H9 (cell line): ENCODE data around the gene CRYGC. TPM values are rescaled to one million over a fixed set of nuclear protein-coding genes. Genes with fewer than 3 reads are reported as not detected.

ENCODE experiments used
- DNase-seq: peaks from one replicate; pipeline ENCODE4 v3.0.0-alpha.2; 2017
- H2AFZ ChIP-seq: one replicate; pipeline ENCODE4 v1.6.1; 2013; ENCODE audit warnings: mild to moderate bottlenecking, low read length, control low read depth, moderate library complexity
- H2AK5ac ChIP-seq: 2 replicates; pipeline ENCODE4 v1.6.1; 2013; ENCODE audit warnings: low read length, control low read depth, mixed read lengths; ENCODE audit not compliant: insufficient read length
- H2BK120ac ChIP-seq: one replicate; pipeline ENCODE4 v1.6.1; 2013; ENCODE audit warnings: low read depth, mild to moderate bottlenecking, low read length, control low read depth, inconsistent platforms; ENCODE audit not compliant: poor library complexity, severe bottlenecking
- H2BK12ac ChIP-seq: 2 replicates; pipeline ENCODE4 v1.6.1; 2013; ENCODE audit warnings: low read length, control low read depth, mixed read lengths, low read depth; ENCODE audit not compliant: insufficient read length
- H2BK15ac ChIP-seq: 2 replicates; pipeline ENCODE4 v1.6.1; 2013; ENCODE audit warnings: low read depth, low read length, control low read depth
- H2BK20ac ChIP-seq: one replicate; pipeline ENCODE4 v1.6.1; 2013; ENCODE audit warnings: low read depth, mild to moderate bottlenecking, low read length, control low read depth, inconsistent platforms; ENCODE audit not compliant: poor library complexity, severe bottlenecking
- H2BK5ac ChIP-seq: 2 replicates; pipeline ENCODE4 v1.6.1; 2013; ENCODE audit warnings: low read length, control low read depth, mixed read lengths; ENCODE audit not compliant: insufficient read length
- H3K14ac ChIP-seq: 2 replicates; pipeline ENCODE4 v1.6.1; 2013; ENCODE audit warnings: low read length, control low read depth; ENCODE audit not compliant: insufficient read depth
- H3K18ac ChIP-seq: 2 replicates; pipeline ENCODE4 v1.6.1; 2013; ENCODE audit warnings: low read depth, mild to moderate bottlenecking, mixed read lengths, low read length, control low read depth; ENCODE audit not compliant: insufficient read length
- H3K23ac ChIP-seq: 2 replicates; pipeline ENCODE4 v1.6.1; 2013; ENCODE audit warnings: low read length, control low read depth, mixed read lengths, low read depth; ENCODE audit not compliant: insufficient read length
- H3K23me2 ChIP-seq: 2 replicates; pipeline ENCODE4 v1.6.1; 2013; ENCODE audit warnings: low read depth, mild to moderate bottlenecking, mixed read lengths, low read length, control low read depth; ENCODE audit not compliant: insufficient read length, poor library complexity, severe bottlenecking
- H3K27ac ChIP-seq: 2 replicates; pipeline ENCODE4 v1.5.1; 2013; ENCODE audit warnings: low read length, control low read depth, mixed read lengths, low read depth; ENCODE audit not compliant: insufficient read length
- H3K27me3 ChIP-seq: 2 replicates; pipeline ENCODE4 v1.6.1; 2013; ENCODE audit warnings: low read length, control low read depth, inconsistent platforms; ENCODE audit not compliant: insufficient read depth
- H3K4ac ChIP-seq: 2 replicates; pipeline ENCODE4 v1.6.1; 2013; ENCODE audit warnings: low read depth, mild to moderate bottlenecking, control low read depth, inconsistent platforms, low read length, moderate library complexity
- H3K4me1 ChIP-seq: 2 replicates; pipeline ENCODE4 v1.6.1; 2013; ENCODE audit warnings: low read length, control low read depth, inconsistent platforms; ENCODE audit not compliant: insufficient read depth
- H3K4me2 ChIP-seq: 2 replicates; pipeline ENCODE4 v1.6.1; 2013; ENCODE audit warnings: low read length, control low read depth, mixed read lengths; ENCODE audit not compliant: insufficient read length, insufficient read depth
- H3K56ac ChIP-seq: 2 replicates; pipeline ENCODE4 v1.6.1; 2013; ENCODE audit warnings: low read depth, mild to moderate bottlenecking, mixed read lengths, low read length, control low read depth; ENCODE audit not compliant: insufficient read length
- H3K79me1 ChIP-seq: 2 replicates; pipeline ENCODE4 v1.6.1; 2013; ENCODE audit warnings: low read depth, mild to moderate bottlenecking, moderate library complexity, low read length, control low read depth, inconsistent platforms; ENCODE audit not compliant: insufficient read depth, poor library complexity, severe bottlenecking
- H3K79me2 ChIP-seq: 2 replicates; pipeline ENCODE4 v1.6.1; 2013; ENCODE audit warnings: low read length, control low read depth, inconsistent platforms; ENCODE audit not compliant: insufficient read depth
- H3K9ac ChIP-seq: 2 replicates; pipeline ENCODE4 v1.6.1; 2013; ENCODE audit warnings: low read length, control low read depth, mixed read lengths; ENCODE audit not compliant: insufficient read length; ENCODE audit errors: extremely low read depth
- H3K9me3 ChIP-seq: one replicate; pipeline ENCODE4 v1.6.1; 2013; ENCODE audit warnings: low read depth, low read length, inconsistent platforms; ENCODE audit not compliant: control insufficient read depth
- H3T11ph ChIP-seq: one replicate; pipeline ENCODE4 v1.6.1; 2013; ENCODE audit warnings: mild to moderate bottlenecking, low read length, control low read depth, inconsistent platforms
- H4K20me1 ChIP-seq: one replicate; pipeline ENCODE4 v1.6.1; 2013; ENCODE audit not compliant: control insufficient read depth, insufficient read length, insufficient read depth
- H4K5ac ChIP-seq: 2 replicates; pipeline ENCODE4 v1.6.1; 2013; ENCODE audit warnings: low read depth, mild to moderate bottlenecking, mixed read lengths, low read length, control low read depth; ENCODE audit not compliant: insufficient read length
- H4K8ac ChIP-seq: replicated peaks from 2 replicates; pipeline ENCODE4 v1.6.1; 2013; ENCODE audit warnings: low read length, control low read depth, mixed read lengths, low read depth; ENCODE audit not compliant: insufficient read length
- H4K91ac ChIP-seq: 2 replicates; pipeline ENCODE4 v1.6.1; 2013; ENCODE audit warnings: low read depth, mild to moderate bottlenecking, moderate library complexity, mixed read lengths, low read length, control low read depth; ENCODE audit not compliant: insufficient read length
- H3K27ac Mint-ChIP-seq, 3 experiments: 2 replicates in 2 of 3; 3 replicates in 1 of 3; pipeline ENCODE4 v1.8.0; 2020 to 2021; ENCODE audit warnings: mixed read lengths in 3 of 3, mild to moderate bottlenecking in 1 of 3, moderate library complexity in 1 of 3
- H3K27me3 Mint-ChIP-seq: 2 replicates; pipeline ENCODE4 v1.8.0; 2021; ENCODE audit warnings: low read depth, mild to moderate bottlenecking, moderate library complexity, mixed read lengths
- H3K36me3 Mint-ChIP-seq, 3 experiments: 2 replicates in 2 of 3; 3 replicates in 1 of 3; pipeline ENCODE4 v1.8.0; 2020 to 2021; ENCODE audit warnings: low read depth in 3 of 3, mixed read lengths in 3 of 3; ENCODE audit not compliant: insufficient read depth in 1 of 3
- H3K4me1 Mint-ChIP-seq, 2 experiments: 2 replicates each; pipeline ENCODE4 v1.8.0; 2020; ENCODE audit warnings: mixed read lengths in 2 of 2
- H3K4me3 Mint-ChIP-seq, 2 experiments: 2 replicates in 1 of 2; 3 replicates in 1 of 2; pipeline ENCODE4 v1.8.0; 2020 to 2021; ENCODE audit warnings: mild to moderate bottlenecking in 2 of 2, mixed read lengths in 2 of 2, moderate library complexity in 1 of 2
- H3K9me3 Mint-ChIP-seq, 2 experiments: 2 replicates in 1 of 2; 3 replicates in 1 of 2; pipeline ENCODE4 v1.8.0; 2020; ENCODE audit warnings: mild to moderate bottlenecking in 2 of 2, mixed read lengths in 2 of 2, moderate library complexity in 1 of 2
- total RNA-seq: library from RNA; stranded (reverse); gene quantifications from 2 replicates; pipeline ENCODE4 v1.2.1, GENCODE V29; 2021
- TF ChIP-seq, protein P1 (sequence below): fragments of 200-600 bp; sonication (generic); conservative IDR thresholded peaks from 3 replicates; pipeline ENCODE4 v1.8.0; 2021; ENCODE audit warnings: antibody characterized with exemption, mild to moderate bottlenecking

The CRYGC gene
- total RNA-seq, 1 experiment from 2014 or later, result not detected

DNA sequence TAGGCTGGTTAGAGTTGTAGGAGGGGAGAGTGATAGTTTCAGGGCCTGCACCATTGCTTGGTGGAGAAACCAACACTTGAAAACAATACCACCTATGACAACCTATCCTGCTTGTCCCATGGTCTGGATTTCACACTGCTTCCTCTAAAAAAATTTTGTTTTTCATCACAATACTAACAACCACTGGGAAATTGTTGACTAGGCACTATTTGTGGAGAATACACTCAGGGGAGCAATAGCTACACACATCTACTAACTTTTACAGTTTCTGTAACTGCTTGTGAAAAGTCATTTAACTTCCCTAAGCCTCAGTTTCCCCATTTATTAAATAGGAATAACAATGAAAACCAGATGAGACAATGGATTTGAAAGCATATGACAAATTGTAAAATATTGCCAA, 20.5 kb upstream of the CRYGC start:
- H3K9me3 ChIP-seq, result no peaks in the 10 kb centered on the region
- H3K56ac ChIP-seq, result no peak overlapping the region
- H3K36me3 Mint-ChIP-seq, result peaks cover 2 to 14% (median 2%) of the 10 kb centered on the region in 3 experiments; a peak in 4 of 7 replicates
- no peaks in the 10 kb centered on the region for H3K27me3 Mint-ChIP-seq
- no peak for DNase-seq
- no peak overlapping the region for H3K4me3 Mint-ChIP-seq
- no peaks in the 10 kb centered on the region for H3K79me2 ChIP-seq
- H3K79me1 ChIP-seq, result no peaks in the 10 kb centered on the region
- no peak overlapping the region for H3K27ac Mint-ChIP-seq
- H3K18ac ChIP-seq, result no peak overlapping the region
- H3K9me3 Mint-ChIP-seq, result peaks cover 11 to 18% of the 10 kb centered on the region in 2 experiments; a peak in 4 of 5 replicates
- H2BK5ac ChIP-seq, result no peak overlapping the region
- no peaks in the 10 kb centered on the region for H4K20me1 ChIP-seq
- TF ChIP-seq, protein P1, sequence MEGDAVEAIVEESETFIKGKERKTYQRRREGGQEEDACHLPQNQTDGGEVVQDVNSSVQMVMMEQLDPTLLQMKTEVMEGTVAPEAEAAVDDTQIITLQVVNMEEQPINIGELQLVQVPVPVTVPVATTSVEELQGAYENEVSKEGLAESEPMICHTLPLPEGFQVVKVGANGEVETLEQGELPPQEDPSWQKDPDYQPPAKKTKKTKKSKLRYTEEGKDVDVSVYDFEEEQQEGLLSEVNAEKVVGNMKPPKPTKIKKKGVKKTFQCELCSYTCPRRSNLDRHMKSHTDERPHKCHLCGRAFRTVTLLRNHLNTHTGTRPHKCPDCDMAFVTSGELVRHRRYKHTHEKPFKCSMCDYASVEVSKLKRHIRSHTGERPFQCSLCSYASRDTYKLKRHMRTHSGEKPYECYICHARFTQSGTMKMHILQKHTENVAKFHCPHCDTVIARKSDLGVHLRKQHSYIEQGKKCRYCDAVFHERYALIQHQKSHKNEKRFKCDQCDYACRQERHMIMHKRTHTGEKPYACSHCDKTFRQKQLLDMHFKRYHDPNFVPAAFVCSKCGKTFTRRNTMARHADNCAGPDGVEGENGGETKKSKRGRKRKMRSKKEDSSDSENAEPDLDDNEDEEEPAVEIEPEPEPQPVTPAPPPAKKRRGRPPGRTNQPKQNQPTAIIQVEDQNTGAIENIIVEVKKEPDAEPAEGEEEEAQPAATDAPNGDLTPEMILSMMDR, result no peak
- no peak overlapping the region for H2BK12ac ChIP-seq
- H3K14ac ChIP-seq, result no peak overlapping the region
- H3K4me1 Mint-ChIP-seq, result peaks cover 15 to 17% of the 10 kb centered on the region in 2 experiments
- H2BK20ac ChIP-seq, result no peak overlapping the region
- no peak overlapping the region for H4K5ac ChIP-seq
- H2BK15ac ChIP-seq, result no peak overlapping the region
- H2AK5ac ChIP-seq, result no peak overlapping the region
- H4K8ac ChIP-seq, result no peak overlapping the region
- no peak overlapping the region for H2AFZ ChIP-seq
- no peak overlapping the region for H3K9ac ChIP-seq
- H4K91ac ChIP-seq, result no peak overlapping the region
- no peak overlapping the region for H3K4me2 ChIP-seq
- no peaks in the 10 kb centered on the region for H3K4me1 ChIP-seq
- no peaks in the 10 kb centered on the region for H3K27me3 ChIP-seq
- H3K27ac ChIP-seq, result no peak overlapping the region
- H2BK120ac ChIP-seq, result no peak overlapping the region
- H3K23ac ChIP-seq, result no peak overlapping the region
- H3K4ac ChIP-seq, result no peak overlapping the region
- no peaks in the 10 kb centered on the region for H3K23me2 ChIP-seq
- H3T11ph ChIP-seq, result no peak overlapping the region
